Naive thymus-derived CD8-positive, alpha-beta T cell (primary cell): ENCODE data around the gene EFCAB12. TPM values are rescaled to one million over a fixed set of nuclear protein-coding genes. Genes with fewer than 3 reads are reported as not detected.
"Not testable (repeated sequence)": the region's sequence is repeated elsewhere in the genome, so short reads cannot be mapped to it uniquely, and the experiment has no call there.

Experiments used
- ATAC-seq, 2 donors: fragments of 150-1000 bp; cut with Tn5 transposase in 1 of 2; sonication (Bioruptor Pico), chemical (Tn5 transposase) in 1 of 2; 1 replicate in 1 of 2; 2 replicates in 1 of 2; pipeline ENCODE4 v1.10.0; 2021; ENCODE audit warnings: mild to moderate bottlenecking in 2 of 2, moderate library complexity in 2 of 2
- POLR2A ChIA-PET: fragments of 350-600 bp; sonication (Branson Sonifier 250); formaldehyde crosslinking; loops from one replicate; lab custom pipeline; 2021; ENCODE audit warnings: antibody characterized with exemption; lab: Charles Lee
- DNase-seq, 10 donors: peaks; one replicate each; pipeline versions ENCODE4 v3.0.0 to v3.0.0-alpha.2; 2020 to 2022
- H3K27ac Mint-ChIP-seq, 10 donors: one replicate each; pipeline ENCODE4 v1.8.0; 2020 to 2022; ENCODE audit warnings: mild to moderate bottlenecking in 10 of 10, mixed read lengths in 10 of 10, moderate library complexity in 4 of 10, inconsistent platforms in 1 of 10
- H3K27me3 Mint-ChIP-seq, 5 donors: one replicate each; pipeline ENCODE4 v1.8.0; 2021 to 2022; ENCODE audit warnings: mixed read lengths in 5 of 5
- H3K36me3 Mint-ChIP-seq, 3 donors: one replicate each; pipeline ENCODE4 v1.8.0; 2020 to 2022; ENCODE audit warnings: mixed read lengths in 3 of 3, mild to moderate bottlenecking in 2 of 3, inconsistent platforms in 1 of 3
- H3K4me1 Mint-ChIP-seq, 4 donors: one replicate each; pipeline ENCODE4 v1.8.0; 2021 to 2022; ENCODE audit warnings: mixed read lengths in 4 of 4
- H3K4me3 Mint-ChIP-seq, 10 donors: one replicate each; pipeline ENCODE4 v1.8.0; 2020 to 2022; ENCODE audit warnings: mild to moderate bottlenecking in 10 of 10, mixed read lengths in 10 of 10, moderate library complexity in 6 of 10, inconsistent platforms in 1 of 10
- H3K9me3 Mint-ChIP-seq, 9 donors: one replicate each; pipeline ENCODE4 v1.8.0; 2020 to 2022; ENCODE audit warnings: mixed read lengths in 9 of 9, mild to moderate bottlenecking in 3 of 9, inconsistent platforms in 1 of 9, moderate library complexity in 1 of 9
- polyA plus RNA-seq, 3 donors: library from polyadenylated mRNA; unstranded; fragments of 300-500 nt; fragmentation: Illumina TruSeq; gene quantifications; one replicate each; pipeline ENCODE4 v1.2.3, GENCODE V29; 2021
- total RNA-seq, 8 experiments: library from RNA in 2 of 8; stranded (reverse) in 2 of 8; gene quantifications; one replicate each; pipeline ENCODE4 v1.2.3 and lab custom pipeline; 2021 to 2026

Gene EFCAB12
- total and polyA plus RNA-seq, 5 experiments from 2014 or later: 0.16 to 2.3 (median 0.91) TPM; not detected in 1

- peaks cover 0 to 2% (median 0%) of the 10 kb centered on the region in 4 donors for H3K4me1 Mint-ChIP-seq
- H3K36me3 Mint-ChIP-seq: no peaks in the 10 kb centered on the region
- ATAC-seq (no peak), DNase-seq (no peak)
- H3K27ac Mint-ChIP-seq: no peak overlapping the region
- H3K4me3 Mint-ChIP-seq: no peak overlapping the region
- H3K27me3 Mint-ChIP-seq: peaks cover 0 to 3% (median 0%) of the 10 kb centered on the region in 5 donors
- POLR2A ChIA-PET: no interaction called here
- H3K9me3 Mint-ChIP-seq: no peaks in the 10 kb centered on the region
These were observed 12.6 kb downstream of the EFCAB12 start for GRCh38 chr3:129415830-129416229.

GRCh38 chr3:129415378-129415777 lies 13.1 kb downstream of the EFCAB12 start:
- H3K4me3 Mint-ChIP-seq: no peak overlapping the region
- H3K27me3 Mint-ChIP-seq: peaks cover 0 to 5% (median 0%) of the 10 kb centered on the region in 5 donors
- POLR2A ChIA-PET: no interaction called here
- H3K27ac Mint-ChIP-seq: no peak overlapping the region
- H3K9me3 Mint-ChIP-seq: no peaks in the 10 kb centered on the region
- DNase-seq (no peak), ATAC-seq (no peak)
- peaks cover 0 to 2% (median 0%) of the 10 kb centered on the region in 4 donors for H3K4me1 Mint-ChIP-seq
- H3K36me3 Mint-ChIP-seq: no peaks in the 10 kb centered on the region

DNA sequence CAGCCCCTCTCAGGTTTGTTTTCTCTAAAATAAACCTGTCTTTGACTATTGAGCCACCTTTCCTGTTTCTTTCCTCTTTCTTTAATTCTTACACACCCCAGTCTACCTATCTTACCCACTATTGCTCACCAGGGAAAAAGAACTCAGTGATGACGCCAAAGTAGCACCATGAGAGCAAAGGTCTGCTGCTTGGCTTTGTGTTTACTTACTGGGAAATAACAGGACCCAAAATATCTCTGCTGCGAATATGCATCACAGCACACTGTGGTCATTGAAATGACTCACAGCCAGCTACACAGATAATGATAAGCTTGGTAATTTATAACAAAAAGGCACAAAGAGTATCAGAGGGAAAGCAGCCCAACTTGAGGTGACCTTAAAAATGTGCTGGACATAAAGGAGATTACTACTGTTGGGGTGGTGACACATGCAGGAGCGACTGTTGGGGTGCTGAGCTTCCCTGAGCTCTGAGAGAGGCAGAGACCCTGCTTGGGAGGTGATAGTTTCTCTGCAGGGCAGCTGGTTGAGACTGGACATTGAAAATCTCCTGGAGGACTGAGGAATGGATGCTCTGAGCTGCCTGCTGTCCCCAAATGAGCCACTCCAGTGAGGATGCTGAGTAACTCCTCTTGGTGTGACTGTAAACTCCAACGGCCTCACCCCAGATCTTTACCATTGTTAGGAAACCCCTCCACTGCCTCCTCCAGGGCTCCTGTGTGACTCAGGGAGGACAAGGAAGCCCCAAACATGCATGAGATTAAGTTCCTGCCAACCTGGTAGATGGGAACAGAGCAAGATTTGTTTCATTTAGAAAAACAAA lies 14.5 kb downstream of the EFCAB12 start:
- peaks cover 0 to 2% (median under 1%) of the 10 kb centered on the region in 4 donors for H3K4me1 Mint-ChIP-seq
- peaks cover 0 to 5% (median 0%) of the 10 kb centered on the region in 5 donors for H3K27me3 Mint-ChIP-seq
- no peak overlapping the region for H3K27ac Mint-ChIP-seq
- no peaks in the 10 kb centered on the region for H3K9me3 Mint-ChIP-seq
- no peaks in the 10 kb centered on the region for H3K36me3 Mint-ChIP-seq
- H3K4me3 Mint-ChIP-seq: no peak overlapping the region
- no peak for DNase-seq
- POLR2A ChIA-PET: no interaction called here
- no peak for ATAC-seq

DNA sequence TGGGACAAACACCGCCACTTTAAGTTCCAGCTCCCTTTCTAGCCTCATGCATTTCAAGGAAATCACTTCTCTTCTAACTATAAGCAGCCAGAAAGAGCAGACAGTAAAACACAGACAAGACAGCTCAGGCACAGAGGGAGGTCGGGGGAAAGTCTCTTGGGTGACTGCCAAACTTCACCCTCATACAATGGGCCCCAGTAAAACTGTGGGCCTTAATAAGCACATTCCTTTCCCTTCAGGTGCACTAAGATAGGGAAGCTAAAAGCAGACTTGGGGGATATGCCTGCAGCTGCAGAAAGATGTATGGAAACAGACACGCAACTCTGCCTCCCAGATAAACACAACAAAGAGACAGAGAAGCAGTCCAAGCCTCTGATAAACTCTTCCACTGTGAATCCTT lies 15.2 kb downstream of the EFCAB12 start:
- H3K4me3 Mint-ChIP-seq, DNase-seq, H3K27ac Mint-ChIP-seq, POLR2A ChIA-PET, H3K4me1 Mint-ChIP-seq, H3K36me3 Mint-ChIP-seq, ATAC-seq, H3K9me3 Mint-ChIP-seq, H3K27me3 Mint-ChIP-seq: not testable (repeated sequence)

DNA sequence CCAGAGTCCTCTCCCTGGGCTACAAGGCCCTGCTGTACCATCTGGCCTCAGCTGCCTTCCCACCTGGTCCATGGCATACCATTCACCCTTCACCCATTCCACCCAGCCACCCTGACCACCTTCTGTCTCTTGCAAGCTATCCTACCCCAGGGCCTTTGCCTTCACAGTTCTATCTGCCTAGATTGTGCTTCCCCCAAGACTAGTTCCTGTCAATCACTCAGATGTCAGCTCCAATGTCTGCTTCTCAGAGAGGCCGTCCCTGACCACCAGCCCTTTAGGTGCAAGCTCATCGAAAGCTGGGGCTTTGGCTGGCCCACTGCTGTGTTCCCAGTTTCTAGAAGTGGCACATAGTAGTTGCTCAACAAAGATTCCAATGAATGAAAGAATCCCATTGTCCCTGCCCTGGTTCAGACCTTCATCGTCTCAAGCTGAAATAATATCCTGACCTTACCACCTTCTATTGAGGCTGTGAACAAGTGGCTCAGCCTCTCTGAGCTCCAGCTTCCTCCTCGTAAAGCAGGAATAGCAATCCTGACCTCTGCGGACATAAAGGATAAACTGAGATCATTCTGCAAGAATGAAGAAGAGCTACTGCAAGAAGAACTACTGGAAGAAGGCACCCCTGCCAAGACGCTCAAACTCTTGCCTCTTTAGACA lies 15.8 kb downstream of the EFCAB12 start:
- DNase-seq: no peak
- POLR2A ChIA-PET: no interaction called here
- ATAC-seq: no peak
- Mint-ChIP-seq H3K4me3 (no peak overlapping the region), H3K4me1 (peaks cover 0 to 2% (median under 1%) of the 10 kb centered on the region in 4 donors), H3K9me3 (no peaks in the 10 kb centered on the region), H3K27ac (no peak overlapping the region), H3K36me3 (no peaks in the 10 kb centered on the region), H3K27me3 (peaks cover 0 to 5% (median 0%) of the 10 kb centered on the region in 5 donors)

DNA sequence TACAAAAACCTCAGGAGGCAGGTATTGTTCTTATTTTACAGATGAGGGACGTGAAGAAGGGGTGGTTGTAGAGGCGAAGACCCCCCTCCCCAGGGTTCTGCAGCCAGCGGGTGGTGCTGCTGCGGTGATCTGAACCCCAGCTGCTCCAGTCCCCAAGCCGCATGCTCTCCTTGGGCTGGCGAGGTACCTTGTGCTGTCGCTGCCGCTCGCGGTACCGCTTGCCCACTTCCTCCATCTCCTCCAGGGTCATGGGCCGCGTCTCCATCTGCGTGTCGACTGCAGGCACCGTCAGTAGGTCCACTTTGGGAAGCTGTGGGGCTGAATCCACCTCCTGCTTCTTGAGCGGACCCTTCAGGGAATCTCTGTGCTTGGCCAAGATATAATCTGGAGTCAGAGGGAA lies 17.5 kb downstream of the EFCAB12 start:
- H3K36me3 Mint-ChIP-seq: no peaks in the 10 kb centered on the region
- no peaks in the 10 kb centered on the region for H3K9me3 Mint-ChIP-seq
- POLR2A ChIA-PET: no interaction called here
- H3K4me3 Mint-ChIP-seq: no peak overlapping the region
- ATAC-seq: no peak
- H3K27me3 Mint-ChIP-seq: peaks cover 0 to 5% (median 0%) of the 10 kb centered on the region in 5 donors
- no peak for DNase-seq
- peaks cover 0 to 2% (median under 1%) of the 10 kb centered on the region in 4 donors for H3K4me1 Mint-ChIP-seq
- no peak overlapping the region for H3K27ac Mint-ChIP-seq

DNA sequence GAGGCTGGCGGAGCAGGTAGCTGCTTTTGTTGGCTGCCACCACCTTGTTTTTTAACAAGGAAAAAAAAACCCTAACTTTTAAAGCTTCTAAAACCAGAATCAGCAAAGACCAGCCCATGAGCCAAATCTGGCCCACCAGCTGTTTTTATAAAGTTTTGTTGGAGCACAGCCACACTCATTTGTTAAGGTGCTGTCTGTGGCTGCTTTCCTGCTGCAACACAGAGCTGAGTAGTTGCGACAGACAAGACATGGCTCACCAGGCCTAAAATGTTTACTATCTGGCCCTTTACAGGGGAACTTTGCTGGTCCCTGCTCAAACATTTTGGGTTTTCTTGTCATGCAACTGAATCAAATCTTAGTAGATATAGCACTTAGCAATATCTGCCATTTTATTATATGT lies 18.9 kb downstream of the EFCAB12 start:
- POLR2A ChIA-PET: no interaction called here
- DNase-seq: no peak
- Mint-ChIP-seq H3K27ac (peak overlapping the region in 1 of 10 donors; percentile 46), H3K9me3 (no peaks in the 10 kb centered on the region), H3K36me3 (no peaks in the 10 kb centered on the region), H3K4me3 (no peak overlapping the region), H3K4me1 (peaks cover 0 to 2% (median under 1%) of the 10 kb centered on the region in 4 donors), H3K27me3 (peaks cover 0 to 5% (median 0%) of the 10 kb centered on the region in 5 donors)
- no peak for ATAC-seq

DNA sequence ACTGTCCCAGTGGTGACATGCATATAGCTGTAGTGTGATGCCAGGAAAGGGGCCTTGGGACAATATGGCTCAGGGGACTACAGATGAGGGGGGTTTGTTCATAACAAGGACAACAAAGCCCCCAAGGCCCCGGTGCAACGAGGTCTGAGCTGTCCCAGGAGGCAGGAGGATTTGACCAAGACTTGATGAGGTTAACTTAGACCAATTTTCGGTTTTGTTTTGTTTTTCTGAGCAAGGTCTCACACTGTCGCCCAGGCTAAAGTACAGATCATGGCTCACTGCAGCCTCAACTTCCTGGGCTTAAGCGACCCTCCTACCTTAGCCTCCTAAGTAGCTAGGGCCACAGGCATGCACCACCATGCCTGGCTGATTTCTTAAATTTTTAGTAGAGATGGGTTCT lies 23.8 kb downstream of the EFCAB12 start:
- Mint-ChIP-seq H3K27me3 (no peaks in the 10 kb centered on the region), H3K9me3 (no peaks in the 10 kb centered on the region), H3K27ac (no peak overlapping the region), H3K4me1 (peaks cover 0 to 7% (median 4%) of the 10 kb centered on the region in 4 donors), H3K36me3 (no peaks in the 10 kb centered on the region), H3K4me3 (no peak overlapping the region)
- DNase-seq: no peak
- no peak for ATAC-seq
- POLR2A ChIA-PET: interaction anchor here (0.6 to 0.9 kb wide), 2 partner anchors 88 to 465 kb away, joined by 3 to 5 read pairs; a partner anchor contains a TSS

GRCh38 chr3:129404130-129404529 lies 24.3 kb downstream of the EFCAB12 start:
- no peak overlapping the region for H3K27ac Mint-ChIP-seq
- no peak overlapping the region for H3K4me3 Mint-ChIP-seq
- ATAC-seq (no peak), DNase-seq (no peak)
- POLR2A ChIA-PET: interaction anchor here (0.6 to 0.9 kb wide), 2 partner anchors 88 to 466 kb away, joined by 3 to 5 read pairs; a partner anchor contains a TSS
- H3K9me3 Mint-ChIP-seq: no peaks in the 10 kb centered on the region
- H3K36me3 Mint-ChIP-seq: no peaks in the 10 kb centered on the region
- H3K27me3 Mint-ChIP-seq: no peaks in the 10 kb centered on the region
- peaks cover 0 to 8% (median 5%) of the 10 kb centered on the region in 4 donors for H3K4me1 Mint-ChIP-seq

GRCh38 chr3:129403450-129403849 lies 25.0 kb downstream of the EFCAB12 start:
- Mint-ChIP-seq H3K4me1 (peaks cover 5 to 11% (median 9%) of the 10 kb centered on the region in 4 donors), H3K4me3 (no peak overlapping the region), H3K9me3 (no peaks in the 10 kb centered on the region), H3K27ac (no peak overlapping the region), H3K36me3 (no peaks in the 10 kb centered on the region), H3K27me3 (no peaks in the 10 kb centered on the region)
- no peak for ATAC-seq
- POLR2A ChIA-PET: interaction anchor here (0.6 kb wide), 1 partner anchor 139 kb away, joined by 3 read pairs; no protein-coding TSS in a partner anchor
- DNase-seq: no peak

- Mint-ChIP-seq H3K4me1 (peaks cover 10 to 19% (median 16%) of the 10 kb centered on the region in 4 donors), H3K36me3 (peaks cover 0 to under 1% (median 0%) of the 10 kb centered on the region in 3 donors), H3K4me3 (no peak overlapping the region), H3K27ac (no peak overlapping the region), H3K27me3 (no peaks in the 10 kb centered on the region), H3K9me3 (no peaks in the 10 kb centered on the region)
- DNase-seq (no peak), ATAC-seq (no peak)
- POLR2A ChIA-PET: no interaction called here
These were observed 25.8 kb downstream of the EFCAB12 start for GRCh38 chr3:129402616-129403015.

DNA sequence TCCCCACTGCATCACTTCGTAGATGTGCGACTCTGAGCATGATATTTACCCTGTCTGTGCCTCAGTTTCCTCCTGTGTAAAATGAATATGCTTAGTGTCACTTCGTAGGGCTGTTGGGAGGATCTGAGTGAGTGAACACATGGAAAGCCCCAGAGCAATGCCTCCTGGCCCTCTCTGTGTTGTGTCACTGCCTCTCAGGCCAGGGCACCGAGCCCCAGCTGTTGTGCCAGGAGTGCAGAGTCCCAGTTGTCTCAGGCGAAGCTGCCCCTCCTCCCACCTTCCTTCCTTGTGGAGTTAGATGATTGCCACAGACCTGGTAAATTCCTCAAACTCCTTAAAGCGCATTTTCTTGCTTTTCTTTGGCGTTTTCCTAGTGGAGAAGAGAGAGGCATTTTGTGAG lies 26.2 kb downstream of the EFCAB12 start:
- Mint-ChIP-seq H3K27me3 (no peaks in the 10 kb centered on the region), H3K9me3 (no peaks in the 10 kb centered on the region), H3K36me3 (peaks cover 0 to 4% (median 0%) of the 10 kb centered on the region in 3 donors), H3K27ac (no peak overlapping the region), H3K4me3 (no peak overlapping the region), H3K4me1 (peaks cover 12 to 23% (median 20%) of the 10 kb centered on the region in 4 donors)
- DNase-seq (no peak), ATAC-seq (no peak)
- POLR2A ChIA-PET: no interaction called here

GRCh38 chr3:129399895-129400357 lies 28.5 kb downstream of the EFCAB12 start:
- Mint-ChIP-seq H3K9me3 (no peaks in the 10 kb centered on the region), H3K4me3 (peak overlapping the region; percentile 89 to 99 (median 96)), H3K4me1 (peaks cover 24 to 41% (median 34%) of the 10 kb centered on the region in 4 donors), H3K27me3 (no peaks in the 10 kb centered on the region), H3K27ac (peak overlapping the region in 9 of 10 donors; percentile 94 to 99 (median 98)), H3K36me3 (peaks cover 0 to 23% (median 0%) of the 10 kb centered on the region in 3 donors)
- DNase-seq: no peak
- ATAC-seq: no peak
- POLR2A ChIA-PET: interaction anchor here (0.5 to 1.9 kb wide), 6 partner anchors 40 to 214 kb away, joined by 3 to 7 read pairs (median 4); partner anchors contain the start of genes IFT122 and MBD4
